Peyer's patch (tissue), 4 donors: ENCODE results near the gene OLFML1. TPM values are rescaled to one million over a fixed set of nuclear protein-coding genes. Genes with fewer than 3 reads are reported as not detected.

Source experiments
- DNase-seq, 3 donors: peaks; one replicate each; pipeline ENCODE4 v3.0.0-alpha.2; 2017 to 2019
- H3K27ac ChIP-seq, 4 donors: fragments of 200-600 bp; sonication (generic); one replicate each; pipeline ENCODE4 v1.5.1; 2016 to 2019
- H3K27me3 ChIP-seq, 2 donors: fragments of 200-600 bp; sonication (generic); one replicate each; pipeline ENCODE4 v1.5.1; 2019
- H3K36me3 ChIP-seq, 3 donors: fragments of 200-600 bp; sonication (generic); one replicate each; pipeline ENCODE4 v1.5.1; 2016 to 2019
- H3K4me1 ChIP-seq, 4 donors: fragments of 200-600 bp; sonication (generic); one replicate each; pipeline ENCODE4 v1.5.1; 2016 to 2019
- H3K4me3 ChIP-seq, 4 donors: fragments of 200-600 bp; sonication (generic); 1 replicate in 3 of 4; 2 replicates in 1 of 4; pipeline ENCODE4 v1.5.1; 2016 to 2019; ENCODE audit warnings: mild to moderate bottlenecking in 1 of 4
- H3K9me3 ChIP-seq, 4 donors: fragments of 200-600 bp; sonication (generic); one replicate each; pipeline ENCODE4 v1.5.1; 2016 to 2019; ENCODE audit warnings: mild to moderate bottlenecking in 1 of 4
- CTCF ChIP-seq, 6 experiments: fragments of 450-650 bp in 4 of 6; fragments of 200-600 bp in 2 of 6; sonication (generic) in 1 of 6; IDR thresholded peaks; one replicate each; pipeline ENCODE4 v1.5.1; 2017 to 2019; ENCODE audit warnings: antibody characterized with exemption in 6 of 6, mild to moderate bottlenecking in 3 of 6, moderate library complexity in 1 of 6
- POLR2A ChIP-seq, 2 donors: fragments of 450-650 bp; IDR thresholded peaks; one replicate each; pipeline ENCODE4 v1.5.1; 2017; ENCODE audit warnings: antibody characterized with exemption in 2 of 2, mild to moderate bottlenecking in 2 of 2, moderate library complexity in 2 of 2
- total RNA-seq, 4 donors: library from RNA; depleted of rRNA; stranded (reverse); fragments of >200 nt; gene quantifications; one replicate each; pipeline ENCODE4 v1.1.0, GENCODE V29; 2016

The OLFML1 gene
- total RNA-seq, 4 donors from 2014 or later, result 2.3 to 8.4 (median 3.2) TPM

GRCh38 chr11:7449841-7450214 is 35.5 kb upstream of the OLFML1 start:
- Histone ChIP-seq H3K36me3 (no peaks in the 10 kb centered on the region), H3K4me3 (no peak overlapping the region), H3K27me3 (no peaks in the 10 kb centered on the region), H3K9me3 (no peaks in the 10 kb centered on the region), H3K4me1 (no peaks in the 10 kb centered on the region), H3K27ac (no peak overlapping the region)
- DNase-seq, result no peak
- no peak for TF ChIP-seq CTCF (IDR thresholded peaks at IDR 0.05)
- TF ChIP-seq POLR2A (IDR thresholded peaks at IDR 0.05), result no peak

- Histone ChIP-seq H3K4me3 (no peak overlapping the region), H3K27me3 (no peaks in the 10 kb centered on the region), H3K36me3 (no peaks in the 10 kb centered on the region), H3K27ac (no peak overlapping the region), H3K4me1 (no peaks in the 10 kb centered on the region), H3K9me3 (no peaks in the 10 kb centered on the region)
- DNase-seq, result no peak
- no peak for TF ChIP-seq CTCF (IDR thresholded peaks at IDR 0.05)
- no peak for TF ChIP-seq POLR2A (IDR thresholded peaks at IDR 0.05)
These were observed 34.5 kb upstream of the OLFML1 start for GRCh38 chr11:7450836-7451235.

GRCh38 chr11:7451520-7451919 is 33.8 kb upstream of the OLFML1 start:
- Histone ChIP-seq H3K36me3 (no peaks in the 10 kb centered on the region), H3K27me3 (no peaks in the 10 kb centered on the region), H3K9me3 (no peaks in the 10 kb centered on the region), H3K4me1 (no peaks in the 10 kb centered on the region), H3K27ac (no peak overlapping the region), H3K4me3 (no peak overlapping the region)
- no peak for TF ChIP-seq POLR2A (IDR thresholded peaks at IDR 0.05)
- no peak for TF ChIP-seq CTCF (IDR thresholded peaks at IDR 0.05)
- no peak for DNase-seq

- Histone ChIP-seq H3K27me3 (no peaks in the 10 kb centered on the region), H3K4me3 (no peak overlapping the region), H3K4me1 (no peaks in the 10 kb centered on the region), H3K36me3 (no peaks in the 10 kb centered on the region), H3K27ac (no peak overlapping the region), H3K9me3 (no peaks in the 10 kb centered on the region)
- TF ChIP-seq POLR2A (IDR thresholded peaks at IDR 0.05), result no peak
- no peak for TF ChIP-seq CTCF (IDR thresholded peaks at IDR 0.05)
- DNase-seq, result no peak
These were observed 33.3 kb upstream of the OLFML1 start for GRCh38 chr11:7451952-7452494.

GRCh38 chr11:7454854-7455253 is 30.5 kb upstream of the OLFML1 start:
- H3K9me3 ChIP-seq, result no peaks in the 10 kb centered on the region
- TF ChIP-seq POLR2A (IDR thresholded peaks at IDR 0.05) (no peak), CTCF (IDR thresholded peaks at IDR 0.05) (no peak)
- no peak overlapping the region for H3K4me3 ChIP-seq
- H3K4me1 ChIP-seq, result no peaks in the 10 kb centered on the region
- H3K27ac ChIP-seq, result no peak overlapping the region
- no peaks in the 10 kb centered on the region for H3K36me3 ChIP-seq
- no peak for DNase-seq
- H3K27me3 ChIP-seq, result no peaks in the 10 kb centered on the region

GRCh38 chr11:7457211-7457610 is 28.1 kb upstream of the OLFML1 start:
- no peak for DNase-seq
- Histone ChIP-seq H3K9me3 (no peaks in the 10 kb centered on the region), H3K4me3 (no peak overlapping the region), H3K4me1 (no peaks in the 10 kb centered on the region), H3K27ac (no peak overlapping the region), H3K36me3 (no peaks in the 10 kb centered on the region), H3K27me3 (no peaks in the 10 kb centered on the region)
- TF ChIP-seq POLR2A (IDR thresholded peaks at IDR 0.05) (no peak), CTCF (IDR thresholded peaks at IDR 0.05) (no peak)
